Mesodermal cell (in vitro differentiated cells): ENCODE measurements around the gene TMED9.

Source experiments
- H3K27ac ChIP-seq: 2 replicates; pipeline ENCODE4 v1.7.0; 2013; ENCODE audit warnings: mild to moderate bottlenecking, low read depth, low read length, moderate library complexity; ENCODE audit not compliant: severe bottlenecking
- H3K36me3 ChIP-seq: 2 replicates; pipeline ENCODE4 v1.7.1; 2013; ENCODE audit warnings: mild to moderate bottlenecking, low read length, moderate library complexity; ENCODE audit not compliant: control insufficient read depth, insufficient read depth
- H3K4me1 ChIP-seq: one replicate; pipeline ENCODE4 v1.7.1; 2013; ENCODE audit warnings: mild to moderate bottlenecking, low read length; ENCODE audit not compliant: insufficient read depth, control insufficient read depth, poor library complexity, severe bottlenecking
- H3K4me3 ChIP-seq: 2 replicates; pipeline ENCODE4 v1.7.0; 2013; ENCODE audit warnings: low read length, control low read depth, mild to moderate bottlenecking; ENCODE audit not compliant: insufficient read depth, poor library complexity, severe bottlenecking; ENCODE audit errors: extremely low read depth
- H3K9me3 ChIP-seq: 2 replicates; pipeline ENCODE4 v1.7.1; 2013; ENCODE audit warnings: mild to moderate bottlenecking, low read length, moderate library complexity; ENCODE audit not compliant: control insufficient read depth
- WGBS, 2 experiments: methylation state at CpG; one replicate each; pipeline ENCODE4 v1.1.5; 2013; ENCODE audit warnings: missing lambda C conversion rate in 2 of 2; ENCODE audit not compliant: insufficient coverage in 2 of 2; 5-methylcytosine and 5-hydroxymethylcytosine counted together

TMED9 gene

DNA sequence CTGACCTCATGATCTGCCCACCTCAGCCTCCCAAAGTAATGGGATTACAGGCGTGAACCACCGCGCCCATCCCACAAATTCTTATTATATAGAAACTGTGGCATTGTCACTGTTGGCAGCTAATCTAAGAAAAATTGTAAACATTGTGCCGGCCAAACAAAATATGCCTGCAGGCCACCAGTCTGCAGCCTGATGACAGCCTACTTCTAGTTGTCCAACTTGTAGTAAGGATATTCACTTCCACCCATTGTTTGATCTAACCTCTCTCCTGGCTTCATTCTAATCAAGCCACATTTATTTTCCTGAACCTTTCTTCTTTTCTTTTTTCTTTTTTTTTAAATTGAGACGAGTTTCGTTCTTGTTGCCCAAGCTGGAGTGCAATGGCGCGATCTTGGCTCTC is 13.7 kb upstream of the TMED9 start:
- 83 to 93% methylated on average over 5 of the region's 8 CpGs for WGBS, 2 experiments
- H3K27ac ChIP-seq = no peak overlapping the region

DNA sequence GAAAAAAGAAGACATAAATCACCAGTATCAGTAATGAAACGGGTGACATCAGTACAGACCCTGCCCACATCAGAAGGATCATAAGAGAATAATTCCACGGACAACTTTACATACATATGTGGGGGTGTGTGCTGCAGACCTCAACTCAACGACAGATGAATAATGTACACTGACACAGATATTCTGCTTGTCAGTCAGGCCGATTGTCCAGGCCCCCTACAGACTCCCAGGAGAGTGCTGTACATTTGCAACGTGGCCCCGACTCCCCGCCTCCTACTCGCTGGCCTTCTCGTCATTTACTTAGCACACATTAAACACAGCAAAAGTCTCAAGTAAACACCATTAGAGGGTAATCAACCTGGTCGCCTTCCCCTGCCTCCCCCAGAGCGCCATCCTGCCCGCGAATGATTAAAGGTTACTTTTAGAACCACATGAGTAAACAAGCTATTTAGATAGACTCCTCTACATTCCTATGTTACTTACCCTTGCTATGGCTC is 3.5 kb upstream of the TMED9 start:
- peaks cover 7% of the 10 kb centered on the region for H3K36me3 ChIP-seq
- no peaks in the 10 kb centered on the region for H3K4me1 ChIP-seq

More for the DNA sequence above, 13.7 kb upstream of the TMED9 start:
- no peak overlapping the region for H3K4me3 ChIP-seq
- no peaks in the 10 kb centered on the region for H3K4me1 ChIP-seq
- H3K36me3 ChIP-seq = no peaks in the 10 kb centered on the region
- no peaks in the 10 kb centered on the region for H3K9me3 ChIP-seq

DNA sequence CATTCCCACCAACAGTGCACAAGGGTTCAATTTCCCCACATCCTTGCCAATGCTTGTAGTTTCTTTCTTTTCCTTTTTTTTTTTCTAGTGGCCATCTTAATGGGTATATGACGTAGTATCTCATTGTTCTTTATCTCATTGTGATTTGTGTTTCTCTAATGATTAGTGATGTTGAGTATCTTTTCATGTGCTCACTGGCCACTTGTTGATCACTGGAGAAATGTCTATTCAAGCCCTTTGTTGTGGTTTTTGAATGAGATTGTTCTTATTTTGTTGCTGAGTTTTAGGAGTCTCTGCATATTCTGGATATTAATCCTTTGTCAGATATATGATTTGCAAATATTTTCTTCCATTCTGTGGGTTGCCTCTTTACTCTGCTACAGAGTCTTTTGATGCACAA is 1.6 kb upstream of the TMED9 start:
- Histone ChIP-seq H3K36me3 (peaks cover 26% of the 10 kb centered on the region), H3K9me3 (no peaks in the 10 kb centered on the region), H3K27ac (no peak overlapping the region), H3K4me3 (no peak overlapping the region), H3K4me1 (no peaks in the 10 kb centered on the region)
- 86% methylated on average over 1 of the region's 1 CpG; no CpG with 5 or more reads in 1 of the 2 experiments for WGBS, 2 experiments

More for the DNA sequence above, 3.5 kb upstream of the TMED9 start:
- no peaks in the 10 kb centered on the region for H3K9me3 ChIP-seq
- WGBS, 2 experiments = 68 to 73% methylated on average over 11 of the region's 13 CpGs
- H3K4me3 ChIP-seq = no peak overlapping the region
- no peak overlapping the region for H3K27ac ChIP-seq

DNA sequence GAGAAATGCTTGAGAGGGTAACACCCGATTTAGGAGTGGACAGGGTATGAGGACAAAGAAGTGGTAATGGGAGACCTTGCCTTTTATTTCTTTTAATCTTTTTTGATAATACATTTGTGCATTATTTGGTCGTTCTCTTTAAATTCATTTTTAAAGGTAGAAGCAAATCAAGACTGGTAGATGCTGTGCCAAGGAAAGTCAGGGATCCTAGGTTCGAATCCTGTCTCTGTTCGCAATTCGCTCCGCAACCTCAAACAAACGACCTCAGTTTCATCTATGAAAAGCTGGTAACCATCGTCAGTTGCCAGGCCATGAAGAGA is 353 bp upstream of the TMED9 start:
- H3K4me3 ChIP-seq = peak overlapping the region; percentile 96
- no peaks in the 10 kb centered on the region for H3K9me3 ChIP-seq
- no peak overlapping the region for H3K27ac ChIP-seq
- peaks cover 39% of the 10 kb centered on the region for H3K36me3 ChIP-seq
- H3K4me1 ChIP-seq = no peaks in the 10 kb centered on the region
- WGBS, 2 experiments = 21 to 25% methylated on average over 6 to 7 of the region's 8 CpGs

DNA sequence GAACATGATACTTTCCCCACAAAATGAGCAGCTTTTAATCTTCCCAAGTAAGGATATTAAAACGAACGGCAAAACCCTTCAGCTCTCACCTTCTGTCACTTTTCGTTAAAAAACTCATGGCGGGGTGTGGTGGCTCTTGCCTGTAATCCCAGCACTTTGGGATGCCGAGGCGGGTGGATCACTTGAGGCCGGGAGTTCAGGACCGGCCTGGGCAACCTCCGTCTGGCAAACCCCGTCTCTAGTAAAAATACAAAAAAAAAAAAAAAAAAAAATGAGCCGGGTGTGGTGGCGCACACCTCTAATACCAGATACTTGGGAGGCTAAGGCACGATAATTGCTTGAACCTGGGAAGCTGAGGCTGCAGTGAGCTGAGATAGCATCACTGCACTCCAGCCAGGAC is 902 bp downstream of the TMED9 start:
- no peaks in the 10 kb centered on the region for H3K9me3 ChIP-seq
- H3K4me3 ChIP-seq = peak overlapping the region; percentile 96
- H3K27ac ChIP-seq = no peak overlapping the region
- no peaks in the 10 kb centered on the region for H3K4me1 ChIP-seq
- 73 to 77% methylated on average over 5 to 6 of the region's 13 CpGs for WGBS, 2 experiments
- H3K36me3 ChIP-seq = peaks cover 44% of the 10 kb centered on the region

DNA sequence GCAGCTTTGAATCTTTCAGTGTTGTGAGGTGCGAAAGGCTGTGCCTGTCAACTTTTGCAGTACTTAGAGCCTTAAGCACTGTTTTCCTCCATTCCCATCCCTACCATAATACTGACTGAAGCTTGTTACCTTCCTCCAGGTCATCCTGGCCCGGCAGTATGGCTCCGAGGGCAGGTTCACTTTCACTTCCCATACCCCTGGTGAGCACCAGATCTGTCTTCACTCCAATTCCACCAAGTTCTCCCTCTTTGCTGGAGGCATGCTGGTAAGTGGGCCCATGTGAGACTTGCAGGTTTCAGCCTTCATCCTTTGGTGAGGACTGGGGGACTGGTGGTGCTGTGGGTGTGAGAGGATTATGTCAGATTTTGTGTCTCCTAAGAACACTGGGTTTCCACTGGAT is 1.5 kb downstream of the TMED9 start:
- no peak overlapping the region for H3K4me3 ChIP-seq
- H3K36me3 ChIP-seq = peaks cover 44% of the 10 kb centered on the region
- peaks cover 2% of the 10 kb centered on the region for H3K4me1 ChIP-seq
- no peaks in the 10 kb centered on the region for H3K9me3 ChIP-seq
- WGBS, 2 experiments = 88 to 100% methylated on average over 1 to 3 of the region's 3 CpGs
- no peak overlapping the region for H3K27ac ChIP-seq

DNA sequence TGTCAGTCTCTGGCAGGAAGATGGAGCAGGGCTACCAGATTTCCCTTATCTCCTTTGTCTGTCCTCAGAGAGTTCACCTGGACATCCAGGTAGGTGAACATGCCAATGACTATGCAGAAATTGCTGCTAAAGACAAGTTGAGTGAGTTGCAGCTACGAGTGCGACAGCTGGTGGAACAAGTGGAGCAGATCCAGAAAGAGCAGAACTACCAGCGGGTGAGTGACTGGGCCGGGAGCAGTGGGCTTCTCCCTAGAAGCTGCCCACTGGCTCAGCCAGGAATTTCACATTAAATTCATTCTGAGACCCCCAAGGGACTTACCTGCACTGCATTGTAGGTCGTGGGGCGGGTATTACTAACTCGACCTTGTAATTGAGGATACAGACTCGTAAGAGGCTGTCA is 2.1 kb downstream of the TMED9 start:
- Histone ChIP-seq H3K4me1 (peaks cover 3% of the 10 kb centered on the region), H3K27ac (no peak overlapping the region), H3K4me3 (no peak overlapping the region), H3K36me3 (peaks cover 44% of the 10 kb centered on the region), H3K9me3 (no peaks in the 10 kb centered on the region)
- 93 to 94% methylated on average over 5 to 8 of the region's 8 CpGs for WGBS, 2 experiments

DNA sequence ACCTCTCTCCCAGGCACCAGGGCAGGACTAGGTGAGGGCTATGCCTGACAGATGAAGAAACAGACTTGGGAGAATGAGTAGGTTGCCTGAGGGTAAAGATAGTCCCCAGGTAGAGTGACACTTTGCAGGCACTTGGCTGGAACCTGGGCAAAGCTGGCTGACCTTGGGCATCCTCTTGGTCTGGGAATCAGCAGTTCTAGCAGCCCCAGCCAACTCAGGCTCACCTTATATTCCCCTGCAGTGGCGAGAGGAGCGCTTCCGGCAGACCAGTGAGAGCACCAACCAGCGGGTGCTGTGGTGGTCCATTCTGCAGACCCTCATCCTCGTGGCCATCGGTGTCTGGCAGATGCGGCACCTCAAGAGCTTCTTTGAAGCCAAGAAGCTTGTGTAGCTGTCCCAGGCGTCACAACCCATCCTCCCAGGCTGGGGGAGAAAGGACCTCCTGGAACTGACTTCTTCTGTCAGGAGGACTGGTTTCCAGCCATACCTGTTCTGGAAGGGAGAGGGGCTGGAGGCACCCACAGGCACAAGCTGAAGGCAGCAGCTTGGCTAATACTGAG is 3.1 kb downstream of the TMED9 start:
- Histone ChIP-seq H3K4me1 (peaks cover 3% of the 10 kb centered on the region), H3K9me3 (no peaks in the 10 kb centered on the region), H3K36me3 (peaks cover 44% of the 10 kb centered on the region), H3K27ac (no peak overlapping the region), H3K4me3 (no peak overlapping the region)
- WGBS, 2 experiments = 96 to 97% methylated on average over 8 of the region's 8 CpGs

DNA sequence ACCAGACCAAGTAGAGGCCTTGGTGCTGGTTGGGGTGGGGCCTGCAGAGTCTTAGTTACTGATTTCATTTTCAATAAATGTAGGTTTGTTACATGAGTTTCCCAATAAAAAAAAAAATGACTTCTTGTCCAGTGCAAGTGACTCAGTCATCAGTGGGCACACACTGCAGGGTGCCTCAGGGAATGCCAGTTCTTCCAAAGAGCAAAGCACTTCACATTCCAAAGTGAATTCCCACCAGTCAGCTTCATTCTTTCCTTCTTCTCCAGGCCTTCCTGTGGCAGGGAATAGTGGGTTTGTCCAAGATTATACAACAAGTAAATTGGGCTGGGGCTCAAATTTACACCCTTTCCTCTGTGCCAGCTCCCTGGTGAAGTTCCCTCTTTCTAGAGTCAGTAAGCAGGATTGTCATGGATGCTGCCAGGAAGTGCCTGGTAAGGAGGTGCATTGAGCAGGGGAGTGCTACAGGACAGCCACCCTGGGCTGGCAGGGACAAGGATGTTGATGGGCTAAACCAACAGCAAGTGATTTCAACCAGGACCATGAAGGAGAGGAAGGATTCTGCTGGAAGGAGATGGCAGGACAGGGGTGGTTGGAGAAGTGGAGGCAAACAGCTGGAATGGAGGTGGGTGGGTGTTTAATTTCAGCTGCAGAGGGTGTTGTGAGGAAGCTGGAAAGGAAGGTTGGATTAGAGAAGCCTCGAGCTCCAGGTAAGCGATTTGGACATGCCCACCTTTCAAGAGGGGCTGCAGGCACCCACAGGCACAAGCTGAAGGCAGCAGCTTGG is 4.2 kb downstream of the TMED9 start:
- H3K27ac ChIP-seq = no peak overlapping the region
- H3K4me1 ChIP-seq = peaks cover 3% of the 10 kb centered on the region
- H3K9me3 ChIP-seq = no peaks in the 10 kb centered on the region
- H3K4me3 ChIP-seq = no peak overlapping the region
- H3K36me3 ChIP-seq = peaks cover 44% of the 10 kb centered on the region
- WGBS, 2 experiments = 94 to 100% methylated on average over 2 of the region's 2 CpGs

DNA sequence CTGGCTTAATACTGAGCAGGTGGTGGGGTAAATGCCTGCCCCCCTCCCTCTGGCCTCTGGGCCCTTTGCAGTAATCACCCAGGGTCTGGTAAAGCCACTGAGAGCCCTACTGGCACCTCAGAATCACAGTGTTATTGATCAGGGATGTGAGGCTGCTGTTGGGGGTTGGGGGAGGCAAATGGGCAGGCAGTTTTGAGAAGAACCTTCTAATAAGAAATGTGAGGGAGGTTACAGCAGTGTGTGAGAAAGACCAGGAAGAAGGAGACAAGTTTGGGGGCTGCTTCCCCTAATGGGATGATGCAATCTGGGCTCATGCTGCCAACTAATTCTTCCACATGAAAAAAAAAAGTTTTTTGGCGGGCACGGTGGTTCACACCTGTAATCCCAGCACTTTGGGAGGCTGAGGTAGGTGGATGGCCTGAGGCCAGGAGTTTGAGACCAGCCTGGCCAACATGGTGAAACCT is 4.8 kb downstream of the TMED9 start:
- no peak overlapping the region for H3K4me3 ChIP-seq
- H3K36me3 ChIP-seq = peaks cover 44% of the 10 kb centered on the region
- no CpG with 5 or more reads among the region's 2 CpGs for whole genome bisulfite sequencing, 2 experiments

DNA sequence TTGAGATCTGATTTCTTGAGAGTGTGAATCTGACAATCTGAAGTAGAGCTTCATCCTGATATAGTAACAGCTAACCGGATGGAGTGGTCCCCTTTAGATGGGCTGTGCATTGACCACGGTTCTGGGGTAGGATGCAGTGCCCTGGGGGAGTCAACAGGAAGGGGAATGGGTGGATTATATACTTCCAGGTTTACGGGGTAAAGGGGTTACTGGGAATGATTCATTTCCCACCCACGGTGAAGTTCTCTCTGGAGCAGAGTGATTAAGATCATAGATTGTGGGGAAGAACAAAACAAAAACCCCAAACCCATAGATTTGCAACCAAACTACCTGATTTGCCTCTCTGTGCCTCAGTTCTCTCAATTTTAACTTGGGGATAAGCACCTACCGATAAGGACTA is 6.5 kb downstream of the TMED9 start:
- Histone ChIP-seq H3K4me1 (peaks cover 8% of the 10 kb centered on the region), H3K36me3 (peaks cover 37% of the 10 kb centered on the region), H3K9me3 (no peaks in the 10 kb centered on the region), H3K4me3 (no peak overlapping the region), H3K27ac (no peak overlapping the region)
- WGBS, 2 experiments = 66 to 90% methylated on average over 1 to 2 of the region's 5 CpGs

More for the DNA sequence above, 4.8 kb downstream of the TMED9 start:
- H3K27ac ChIP-seq = no peak overlapping the region
- peaks cover 5% of the 10 kb centered on the region for H3K4me1 ChIP-seq
- H3K9me3 ChIP-seq = no peaks in the 10 kb centered on the region
